Endothelial cell of umbilical vein (primary cell): ENCODE results near the gene SLFNL1.

Experiments
- EZH2 ChIP-seq: IDR thresholded peaks from 2 replicates; pipeline ENCODE4 v1.6.1; 2012; ENCODE audit warnings: borderline replicate concordance, low read depth, mild to moderate bottlenecking, moderate library complexity, low read length, inconsistent platforms; ENCODE audit not compliant: severe bottlenecking
- POLR2A ChIP-seq: IDR thresholded peaks from 2 replicates; pipeline ENCODE4 v1.6.1; 2012; ENCODE audit warnings: low read depth, mild to moderate bottlenecking, control low read depth, low read length
- POLR2AphosphoS5 ChIP-seq: IDR thresholded peaks from 2 replicates; pipeline ENCODE4 v1.6.1; 2012; ENCODE audit warnings: low read depth, mild to moderate bottlenecking, control low read depth, low read length, moderate library complexity; ENCODE audit not compliant: insufficient read depth
- TF ChIP-seq, protein P1 (sequence below), 2 donors: IDR thresholded peaks; 1 replicate in 1 of 2; 2 replicates in 1 of 2; pipeline ENCODE4 v1.5.1; 2011; ENCODE audit warnings: low read length in 2 of 2, mild to moderate bottlenecking in 2 of 2, moderate library complexity in 2 of 2, control low read depth in 1 of 2, inconsistent platforms in 1 of 2, low read depth in 1 of 2; ENCODE audit not compliant: insufficient read depth in 1 of 2; ENCODE audit errors: extremely low read depth in 1 of 2

DNA sequence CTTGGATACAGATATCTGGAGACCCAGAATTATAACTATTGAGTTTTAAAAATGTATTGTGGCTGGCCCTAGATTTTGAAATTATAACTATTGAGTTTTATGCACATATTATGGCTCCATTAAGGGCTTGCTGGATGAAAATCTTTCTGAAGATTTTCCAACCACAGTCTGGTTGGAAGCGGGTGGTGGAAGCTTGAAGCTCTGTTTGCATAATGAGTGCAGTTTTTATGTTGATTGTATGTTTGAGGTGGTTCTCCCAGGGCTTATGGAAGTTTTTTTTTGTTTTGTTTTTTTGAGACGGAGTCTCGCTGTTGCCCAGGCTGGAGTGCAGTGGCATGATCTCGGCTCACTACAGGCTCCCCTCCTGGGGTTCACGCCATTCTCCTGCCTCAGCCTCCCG, 52.1 kb downstream of the SLFNL1 start:
- TF ChIP-seq POLR2AphosphoS5: no peak
- TF ChIP-seq POLR2A: no peak
- no peak for TF ChIP-seq EZH2
- TF ChIP-seq, protein P1, sequence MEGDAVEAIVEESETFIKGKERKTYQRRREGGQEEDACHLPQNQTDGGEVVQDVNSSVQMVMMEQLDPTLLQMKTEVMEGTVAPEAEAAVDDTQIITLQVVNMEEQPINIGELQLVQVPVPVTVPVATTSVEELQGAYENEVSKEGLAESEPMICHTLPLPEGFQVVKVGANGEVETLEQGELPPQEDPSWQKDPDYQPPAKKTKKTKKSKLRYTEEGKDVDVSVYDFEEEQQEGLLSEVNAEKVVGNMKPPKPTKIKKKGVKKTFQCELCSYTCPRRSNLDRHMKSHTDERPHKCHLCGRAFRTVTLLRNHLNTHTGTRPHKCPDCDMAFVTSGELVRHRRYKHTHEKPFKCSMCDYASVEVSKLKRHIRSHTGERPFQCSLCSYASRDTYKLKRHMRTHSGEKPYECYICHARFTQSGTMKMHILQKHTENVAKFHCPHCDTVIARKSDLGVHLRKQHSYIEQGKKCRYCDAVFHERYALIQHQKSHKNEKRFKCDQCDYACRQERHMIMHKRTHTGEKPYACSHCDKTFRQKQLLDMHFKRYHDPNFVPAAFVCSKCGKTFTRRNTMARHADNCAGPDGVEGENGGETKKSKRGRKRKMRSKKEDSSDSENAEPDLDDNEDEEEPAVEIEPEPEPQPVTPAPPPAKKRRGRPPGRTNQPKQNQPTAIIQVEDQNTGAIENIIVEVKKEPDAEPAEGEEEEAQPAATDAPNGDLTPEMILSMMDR (IDR thresholded peaks at IDR 0.05; ENCODE audit: extremely low read depth in 1 of 2, insufficient read depth in 1 of 2, low read depth in 1 of 2, low read length in 2 of 2): no peak
